Brain microvascular endothelial cell (primary cell): ENCODE results near the gene REPS1.

Experiments
- DNase-seq: peaks from one replicate; pipeline ENCODE4 v3.0.0-alpha.2; 2020
- H3K27ac ChIP-seq: fragments of 250-450 bp; sonication (Bioruptor Pico); 2 replicates; pipeline ENCODE4 v1.5.1; 2020; ENCODE audit warnings: mild to moderate bottlenecking, moderate library complexity
- H3K27me3 ChIP-seq: fragments of 250-450 bp; sonication (Bioruptor Pico); replicated peaks from 2 replicates; pipeline ENCODE4 v1.5.1; 2020; ENCODE audit warnings: mild to moderate bottlenecking
- H3K36me3 ChIP-seq: fragments of 250-450 bp; sonication (Bioruptor Pico); replicated peaks from 2 replicates; pipeline ENCODE4 v1.5.1; 2020; ENCODE audit warnings: mild to moderate bottlenecking
- H3K4me3 ChIP-seq: 2 replicates; pipeline ENCODE4 v1.5.1; 2011; ENCODE audit warnings: low read depth, mild to moderate bottlenecking, control low read depth, low read length, moderate library complexity
- CTCF ChIP-seq: IDR thresholded peaks from 2 replicates; pipeline ENCODE4 v1.5.1; 2011; ENCODE audit warnings: low read depth, mild to moderate bottlenecking, moderate library complexity, low read length, control low read depth, inconsistent platforms; ENCODE audit errors: missing control alignments
- in situ Hi-C: cut with HindIII; loops from 2 replicates; pipeline ENCODE4 v1.10.0; 2017; ENCODE audit warnings: low sequenced_read_pairs, low pct_ligation_motif_present

Gene REPS1

GRCh38 chr6:138925806-138926205 lies 62.2 kb downstream of the REPS1 start:
- TF ChIP-seq CTCF = no peak
- H3K4me3 ChIP-seq = no peak overlapping the region
- H3K27me3 ChIP-seq = no peaks in the 10 kb centered on the region
- H3K36me3 ChIP-seq = peaks cover 2% of the 10 kb centered on the region
- DNase-seq = no peak
- no peak overlapping the region for H3K27ac ChIP-seq
- in situ Hi-C loops = no loop called here

- H3K4me3 ChIP-seq = no peak overlapping the region
- no peaks in the 10 kb centered on the region for H3K27me3 ChIP-seq
- no peak for DNase-seq
- H3K27ac ChIP-seq = no peak overlapping the region
- H3K36me3 ChIP-seq = peaks cover 3% of the 10 kb centered on the region
- in situ Hi-C loops = no loop called here
- no peak for TF ChIP-seq CTCF
Measured at GRCh38 chr6:138923561-138923960, 64.5 kb downstream of the REPS1 start.

- no peak overlapping the region for H3K4me3 ChIP-seq
- no peaks in the 10 kb centered on the region for H3K27me3 ChIP-seq
- H3K36me3 ChIP-seq = peaks cover 9% of the 10 kb centered on the region
- no peak overlapping the region for H3K27ac ChIP-seq
- no peak for DNase-seq
- no peak for TF ChIP-seq CTCF
- in situ Hi-C loops = no loop called here
Measured at GRCh38 chr6:138920906-138921305, 67.1 kb downstream of the REPS1 start.

GRCh38 chr6:138914701-138915100 lies 73.4 kb downstream of the REPS1 start:
- in situ Hi-C loops = no loop called here
- no peaks in the 10 kb centered on the region for H3K27me3 ChIP-seq
- no peak for DNase-seq
- H3K27ac ChIP-seq = no peak overlapping the region
- TF ChIP-seq CTCF = no peak
- H3K36me3 ChIP-seq = peaks cover 22% of the 10 kb centered on the region
- no peak overlapping the region for H3K4me3 ChIP-seq

GRCh38 chr6:138912308-138912707 lies 75.7 kb downstream of the REPS1 start:
- H3K4me3 ChIP-seq = no peak overlapping the region
- in situ Hi-C loops = no loop called here
- no peak overlapping the region for H3K27ac ChIP-seq
- no peak for TF ChIP-seq CTCF
- DNase-seq = no peak
- peaks cover 25% of the 10 kb centered on the region for H3K36me3 ChIP-seq
- no peaks in the 10 kb centered on the region for H3K27me3 ChIP-seq

GRCh38 chr6:138909975-138910374 lies 78.1 kb downstream of the REPS1 start:
- TF ChIP-seq CTCF = no peak
- no peak for DNase-seq
- no peak overlapping the region for H3K4me3 ChIP-seq
- no peak overlapping the region for H3K27ac ChIP-seq
- peaks cover 22% of the 10 kb centered on the region for H3K36me3 ChIP-seq
- in situ Hi-C loops = no loop called here
- H3K27me3 ChIP-seq = no peaks in the 10 kb centered on the region
